ENCODE data around the gene PLXDC2.

PLXDC2 gene

GRCh38 chr10:19845503-19846368, 29.5 kb downstream of the PLXDC2 start:
- TF ChIP-seq POLR2AphosphoS5 (IDR thresholded peaks at IDR 0.05; ENCODE audit: low read depth, low read length) (no peak), PAX5 (IDR thresholded peaks at IDR 0.05; ENCODE audit: insufficient read depth, low read length, severe bottlenecking) (no peak), TAF1 (IDR thresholded peaks at IDR 0.05; ENCODE audit: low read depth, low read length) (no peak), POLR2A (IDR thresholded peaks at IDR 0.05; ENCODE audit: low read depth, low read length) (no peak), SPI1 (IDR thresholded peaks at IDR 0.05; ENCODE audit: low read depth, low read length) (no peak), POU2F2 (IDR thresholded peaks at IDR 0.05; ENCODE audit: low read depth, low read length) (no peak)
- FAIRE-seq (no peak), DNase-seq (ENCODE audit: insufficient read length, low spot score) (no peak)

- FAIRE-seq (no peak), DNase-seq (ENCODE audit: insufficient read length, low spot score) (no peak)
- TF ChIP-seq POLR2A (IDR thresholded peaks at IDR 0.05; ENCODE audit: low read depth, low read length) (no peak), TAF1 (IDR thresholded peaks at IDR 0.05; ENCODE audit: low read depth, low read length) (no peak), PAX5 (IDR thresholded peaks at IDR 0.05; ENCODE audit: insufficient read depth, low read length, severe bottlenecking) (no peak), POLR2AphosphoS5 (IDR thresholded peaks at IDR 0.05; ENCODE audit: low read depth, low read length) (no peak), POU2F2 (IDR thresholded peaks at IDR 0.05; ENCODE audit: low read depth, low read length) (no peak), SPI1 (IDR thresholded peaks at IDR 0.05; ENCODE audit: low read depth, low read length) (no peak)
Observed at GRCh38 chr10:19847321-19847720, 31.1 kb downstream of the PLXDC2 start.

- TF ChIP-seq POLR2A (IDR thresholded peaks at IDR 0.05; ENCODE audit: low read depth, low read length) (no peak), SPI1 (IDR thresholded peaks at IDR 0.05; ENCODE audit: low read depth, low read length) (no peak), POLR2AphosphoS5 (IDR thresholded peaks at IDR 0.05; ENCODE audit: low read depth, low read length) (no peak), PAX5 (IDR thresholded peaks at IDR 0.05; ENCODE audit: insufficient read depth, low read length, severe bottlenecking) (no peak), TAF1 (IDR thresholded peaks at IDR 0.05; ENCODE audit: low read depth, low read length) (no peak), POU2F2 (IDR thresholded peaks at IDR 0.05; ENCODE audit: low read depth, low read length) (no peak)
- FAIRE-seq: no peak
- DNase-seq (ENCODE audit: insufficient read length, low spot score): no peak
Observed at GRCh38 chr10:19848226-19848985, 32.2 kb downstream of the PLXDC2 start.

GRCh38 chr10:19853831-19854230, 37.6 kb downstream of the PLXDC2 start:
- TF ChIP-seq POLR2AphosphoS5 (IDR thresholded peaks at IDR 0.05; ENCODE audit: low read depth, low read length) (no peak), POLR2A (IDR thresholded peaks at IDR 0.05; ENCODE audit: low read depth, low read length) (no peak), SPI1 (IDR thresholded peaks at IDR 0.05; ENCODE audit: low read depth, low read length) (no peak), PAX5 (IDR thresholded peaks at IDR 0.05; ENCODE audit: insufficient read depth, low read length, severe bottlenecking) (no peak), POU2F2 (IDR thresholded peaks at IDR 0.05; ENCODE audit: low read depth, low read length) (no peak), TAF1 (IDR thresholded peaks at IDR 0.05; ENCODE audit: low read depth, low read length) (no peak)
- DNase-seq (ENCODE audit: insufficient read length, low spot score): no peak
- no peak for FAIRE-seq

- FAIRE-seq (no peak), DNase-seq (ENCODE audit: insufficient read length, low spot score) (no peak)
- no peak for TF ChIP-seq TAF1 (IDR thresholded peaks at IDR 0.05; ENCODE audit: low read depth, low read length)
- TF ChIP-seq POLR2AphosphoS5 (IDR thresholded peaks at IDR 0.05; ENCODE audit: low read depth, low read length): no peak
- no peak for TF ChIP-seq SPI1 (IDR thresholded peaks at IDR 0.05; ENCODE audit: low read depth, low read length)
- no peak for TF ChIP-seq PAX5 (IDR thresholded peaks at IDR 0.05; ENCODE audit: insufficient read depth, low read length, severe bottlenecking)
- TF ChIP-seq POLR2A (IDR thresholded peaks at IDR 0.05; ENCODE audit: low read depth, low read length): no peak
- no peak for TF ChIP-seq POU2F2 (IDR thresholded peaks at IDR 0.05; ENCODE audit: low read depth, low read length)
Observed at GRCh38 chr10:19857876-19858275, 41.6 kb downstream of the PLXDC2 start.

GRCh38 chr10:19860107-19860506, 43.9 kb downstream of the PLXDC2 start:
- DNase-seq (ENCODE audit: insufficient read length, low spot score) (no peak), FAIRE-seq (no peak)
- no peak for TF ChIP-seq TAF1 (IDR thresholded peaks at IDR 0.05; ENCODE audit: low read depth, low read length)
- TF ChIP-seq POLR2AphosphoS5 (IDR thresholded peaks at IDR 0.05; ENCODE audit: low read depth, low read length): no peak
- no peak for TF ChIP-seq POLR2A (IDR thresholded peaks at IDR 0.05; ENCODE audit: low read depth, low read length)
- TF ChIP-seq PAX5 (IDR thresholded peaks at IDR 0.05; ENCODE audit: insufficient read depth, low read length, severe bottlenecking): no peak
- no peak for TF ChIP-seq SPI1 (IDR thresholded peaks at IDR 0.05; ENCODE audit: low read depth, low read length)
- no peak for TF ChIP-seq POU2F2 (IDR thresholded peaks at IDR 0.05; ENCODE audit: low read depth, low read length)

GRCh38 chr10:19862811-19863515, 46.7 kb downstream of the PLXDC2 start:
- no peak for TF ChIP-seq TAF1 (IDR thresholded peaks at IDR 0.05; ENCODE audit: low read depth, low read length)
- TF ChIP-seq POU2F2 (IDR thresholded peaks at IDR 0.05; ENCODE audit: low read depth, low read length): no peak
- no peak for TF ChIP-seq PAX5 (IDR thresholded peaks at IDR 0.05; ENCODE audit: insufficient read depth, low read length, severe bottlenecking)
- TF ChIP-seq SPI1 (IDR thresholded peaks at IDR 0.05; ENCODE audit: low read depth, low read length): no peak
- no peak for TF ChIP-seq POLR2A (IDR thresholded peaks at IDR 0.05; ENCODE audit: low read depth, low read length)
- TF ChIP-seq POLR2AphosphoS5 (IDR thresholded peaks at IDR 0.05; ENCODE audit: low read depth, low read length): no peak
- DNase-seq (ENCODE audit: insufficient read length, low spot score) (no peak), FAIRE-seq (no peak)

- no peak for FAIRE-seq
- TF ChIP-seq TAF1 (IDR thresholded peaks at IDR 0.05; ENCODE audit: low read depth, low read length) (no peak), POLR2A (IDR thresholded peaks at IDR 0.05; ENCODE audit: low read depth, low read length) (no peak), SPI1 (IDR thresholded peaks at IDR 0.05; ENCODE audit: low read depth, low read length) (no peak), PAX5 (IDR thresholded peaks at IDR 0.05; ENCODE audit: insufficient read depth, low read length, severe bottlenecking) (no peak), POU2F2 (IDR thresholded peaks at IDR 0.05; ENCODE audit: low read depth, low read length) (no peak), POLR2AphosphoS5 (IDR thresholded peaks at IDR 0.05; ENCODE audit: low read depth, low read length) (no peak)
- DNase-seq (ENCODE audit: insufficient read length, low spot score): no peak
Observed at GRCh38 chr10:19865676-19866075, 49.4 kb downstream of the PLXDC2 start.
